CD4-positive, alpha-beta memory T cell (primary cell): ENCODE data around the gene INO80C. TPM values are rescaled to one million over a fixed set of nuclear protein-coding genes. Genes with fewer than 3 reads are reported as not detected.

Source experiments
- CTCF ChIA-PET: fragments of 350-600 bp; sonication (Branson Sonifier 250); formaldehyde crosslinking; loops from one replicate; lab custom pipeline; 2021; ENCODE audit warnings: inconsistent platforms; ENCODE audit not compliant: partially characterized antibody; lab: Charles Lee
- POLR2A ChIA-PET: fragments of 350-600 bp; sonication (Branson Sonifier 250); formaldehyde crosslinking; loops from one replicate; lab custom pipeline; 2021; ENCODE audit not compliant: partially characterized antibody; lab: Charles Lee
- DNase-seq, 5 donors: peaks; one replicate each; pipeline versions ENCODE4 v3.0.0 to v3.0.0-alpha.2; 2020 to 2022; ENCODE audit warnings: mixed read lengths in 1 of 5
- H3K27ac ChIP-seq: one replicate; pipeline ENCODE4 v1.7.0; 2013; ENCODE audit warnings: low read depth, low read length
- H3K27me3 ChIP-seq: 2 replicates; pipeline ENCODE4 v1.7.0; 2013; ENCODE audit warnings: mild to moderate bottlenecking, low read length, moderate library complexity; ENCODE audit not compliant: insufficient read depth
- H3K36me3 ChIP-seq: 2 replicates; pipeline ENCODE4 v1.7.0; 2013; ENCODE audit warnings: mild to moderate bottlenecking, low read length, moderate library complexity; ENCODE audit not compliant: insufficient read depth
- H3K4me1 ChIP-seq: 2 replicates; pipeline ENCODE4 v1.7.0; 2013; ENCODE audit warnings: mild to moderate bottlenecking, low read length, moderate library complexity; ENCODE audit not compliant: insufficient read depth
- H3K4me3 ChIP-seq, 2 donors: one replicate each; pipeline ENCODE4 v1.7.0; 2013; ENCODE audit warnings: low read length in 2 of 2, mild to moderate bottlenecking in 1 of 2
- H3K9me3 ChIP-seq, 2 donors: one replicate each; pipeline ENCODE4 v1.7.0; 2013; ENCODE audit warnings: low read length in 2 of 2, control low read depth in 1 of 2; ENCODE audit not compliant: control insufficient read depth in 1 of 2
- H3K27ac Mint-ChIP-seq, 7 donors: one replicate each; pipeline ENCODE4 v1.8.0; 2020 to 2021; ENCODE audit warnings: mixed read lengths in 7 of 7, mild to moderate bottlenecking in 6 of 7, inconsistent platforms in 3 of 7, moderate library complexity in 3 of 7
- H3K27me3 Mint-ChIP-seq, 2 donors: one replicate each; pipeline ENCODE4 v1.8.0; 2020 to 2021; ENCODE audit warnings: mixed read lengths in 2 of 2
- H3K36me3 Mint-ChIP-seq, 2 donors: one replicate each; pipeline ENCODE4 v1.8.0; 2020 to 2021; ENCODE audit warnings: mixed read lengths in 2 of 2, inconsistent platforms in 1 of 2, mild to moderate bottlenecking in 1 of 2
- H3K4me1 Mint-ChIP-seq, 4 donors: one replicate each; pipeline ENCODE4 v1.8.0; 2020 to 2021; ENCODE audit warnings: mixed read lengths in 4 of 4, mild to moderate bottlenecking in 1 of 4
- H3K4me3 Mint-ChIP-seq, 8 donors: one replicate each; pipeline ENCODE4 v1.8.0; 2020 to 2021; ENCODE audit warnings: mixed read lengths in 8 of 8, mild to moderate bottlenecking in 7 of 8, moderate library complexity in 6 of 8, inconsistent platforms in 3 of 8
- H3K9me3 Mint-ChIP-seq, 8 donors: one replicate each; pipeline ENCODE4 v1.8.0; 2020 to 2021; ENCODE audit warnings: mixed read lengths in 8 of 8, mild to moderate bottlenecking in 5 of 8, inconsistent platforms in 3 of 8, moderate library complexity in 1 of 8
- intact Hi-C: fragments of 100-400 bp; cut with micrococcal nuclease; formaldehyde crosslinking; loops from one replicate; pipeline ENCODE4 v1.15.1; 2023
- polyA plus RNA-seq, 2 donors: library from polyadenylated mRNA; unstranded; fragments of 300-500 nt; fragmentation: Illumina TruSeq; gene quantifications; one replicate each; pipeline ENCODE4 v1.2.3, GENCODE V29; 2021
- total RNA-seq, 2 experiments: library from RNA; stranded (reverse); gene quantifications; one replicate each; pipeline ENCODE4 v1.2.3, GENCODE V29; 2021

Gene INO80C
- total and polyA plus RNA-seq, 4 experiments from 2014 or later: 18.9 to 30.3 (median 28.1) TPM

- Histone ChIP-seq H3K36me3 (no peaks in the 10 kb centered on the region), H3K27me3 (no peaks in the 10 kb centered on the region), H3K27ac (no peak overlapping the region), H3K4me3 (no peak overlapping the region), H3K4me1 (no peaks in the 10 kb centered on the region), H3K9me3 (no peaks in the 10 kb centered on the region)
- Mint-ChIP-seq H3K27me3 (no peaks in the 10 kb centered on the region), H3K36me3 (peaks cover 34 to 43% of the 10 kb centered on the region in 2 donors), H3K4me1 (no peaks in the 10 kb centered on the region), H3K4me3 (no peak overlapping the region), H3K9me3 (peaks cover 0 to 4% (median 0%) of the 10 kb centered on the region in 8 donors), H3K27ac (no peak overlapping the region)
- no peak for DNase-seq
- ChIA-PET POLR2A (no interaction called here), CTCF (no interaction called here)
- intact Hi-C loops: no loop called here
Measured at GRCh38 chr18:35467624-35468016, 30.1 kb downstream of the INO80C start.

GRCh38 chr18:35466815-35467623 is 30.7 kb downstream of the INO80C start:
- peaks cover 0 to under 1% (median 0%) of the 10 kb centered on the region in 8 donors for H3K9me3 Mint-ChIP-seq
- no peak for DNase-seq
- H3K27ac Mint-ChIP-seq: no peak overlapping the region
- peaks cover 29 to 37% of the 10 kb centered on the region in 2 donors for H3K36me3 Mint-ChIP-seq
- Histone ChIP-seq H3K4me3 (no peak overlapping the region), H3K27me3 (no peaks in the 10 kb centered on the region), H3K9me3 (no peaks in the 10 kb centered on the region), H3K27ac (no peak overlapping the region), H3K36me3 (no peaks in the 10 kb centered on the region), H3K4me1 (no peaks in the 10 kb centered on the region)
- ChIA-PET POLR2A (no interaction called here), CTCF (no interaction called here)
- intact Hi-C loops: no loop called here
- H3K27me3 Mint-ChIP-seq: no peaks in the 10 kb centered on the region
- H3K4me1 Mint-ChIP-seq: no peaks in the 10 kb centered on the region
- no peak overlapping the region for H3K4me3 Mint-ChIP-seq

GRCh38 chr18:35466334-35466733 is 31.4 kb downstream of the INO80C start:
- no peak overlapping the region for H3K4me3 Mint-ChIP-seq
- POLR2A ChIA-PET: no interaction called here
- CTCF ChIA-PET: no interaction called here
- no peaks in the 10 kb centered on the region for H3K9me3 Mint-ChIP-seq
- peaks cover 0 to 1% (median 0%) of the 10 kb centered on the region in 4 donors for H3K4me1 Mint-ChIP-seq
- intact Hi-C loops: no loop called here
- H3K27me3 Mint-ChIP-seq: no peaks in the 10 kb centered on the region
- Histone ChIP-seq H3K27ac (no peak overlapping the region), H3K4me1 (no peaks in the 10 kb centered on the region), H3K9me3 (no peaks in the 10 kb centered on the region), H3K27me3 (no peaks in the 10 kb centered on the region), H3K4me3 (no peak overlapping the region), H3K36me3 (no peaks in the 10 kb centered on the region)
- no peak overlapping the region for H3K27ac Mint-ChIP-seq
- H3K36me3 Mint-ChIP-seq: peaks cover 28 to 35% of the 10 kb centered on the region in 2 donors
- no peak for DNase-seq

- CTCF ChIA-PET: interaction anchor here (0.7 kb wide), 1 partner anchor 79 kb away, joined by 3 read pairs; no protein-coding TSS in a partner anchor
- peaks cover 0 to 1% (median 0%) of the 10 kb centered on the region in 4 donors for H3K4me1 Mint-ChIP-seq
- POLR2A ChIA-PET: no interaction called here
- Histone ChIP-seq H3K4me1 (no peaks in the 10 kb centered on the region), H3K27me3 (no peaks in the 10 kb centered on the region), H3K36me3 (no peaks in the 10 kb centered on the region), H3K4me3 (no peak overlapping the region), H3K27ac (no peak overlapping the region), H3K9me3 (no peaks in the 10 kb centered on the region)
- no peaks in the 10 kb centered on the region for H3K9me3 Mint-ChIP-seq
- H3K36me3 Mint-ChIP-seq: peaks cover 26 to 35% of the 10 kb centered on the region in 2 donors
- no peak overlapping the region for H3K27ac Mint-ChIP-seq
- DNase-seq: no peak
- H3K27me3 Mint-ChIP-seq: no peaks in the 10 kb centered on the region
- intact Hi-C loops: no loop called here
- H3K4me3 Mint-ChIP-seq: no peak overlapping the region
Measured at GRCh38 chr18:35465329-35465728, 32.4 kb downstream of the INO80C start.

GRCh38 chr18:35464831-35465279 is 32.9 kb downstream of the INO80C start:
- Histone ChIP-seq H3K4me1 (no peaks in the 10 kb centered on the region), H3K36me3 (no peaks in the 10 kb centered on the region), H3K9me3 (no peaks in the 10 kb centered on the region), H3K27ac (no peak overlapping the region), H3K4me3 (no peak overlapping the region), H3K27me3 (no peaks in the 10 kb centered on the region)
- H3K27me3 Mint-ChIP-seq: no peaks in the 10 kb centered on the region
- no peak for DNase-seq
- intact Hi-C loops: no loop called here
- H3K4me3 Mint-ChIP-seq: no peak overlapping the region
- peaks cover 0 to 1% (median 0%) of the 10 kb centered on the region in 4 donors for H3K4me1 Mint-ChIP-seq
- POLR2A ChIA-PET: no interaction called here
- H3K36me3 Mint-ChIP-seq: peaks cover 23 to 30% of the 10 kb centered on the region in 2 donors
- CTCF ChIA-PET: interaction anchor here (0.7 kb wide), 1 partner anchor 79 kb away, joined by 3 read pairs; no protein-coding TSS in a partner anchor
- H3K27ac Mint-ChIP-seq: no peak overlapping the region
- no peaks in the 10 kb centered on the region for H3K9me3 Mint-ChIP-seq

GRCh38 chr18:35463827-35464226 is 33.9 kb downstream of the INO80C start:
- no peak overlapping the region for H3K27ac ChIP-seq
- no peaks in the 10 kb centered on the region for H3K36me3 ChIP-seq
- POLR2A ChIA-PET: no interaction called here
- H3K4me3 ChIP-seq: no peak overlapping the region
- CTCF ChIA-PET: no interaction called here
- intact Hi-C loops: no loop called here
- no peak overlapping the region for H3K4me3 Mint-ChIP-seq
- H3K9me3 ChIP-seq: no peaks in the 10 kb centered on the region
- DNase-seq: no peak
- H3K27ac Mint-ChIP-seq: peak overlapping the region in 1 of 7 donors; percentile 5
- peaks cover 0 to 1% (median 0%) of the 10 kb centered on the region in 4 donors for H3K4me1 Mint-ChIP-seq
- no peaks in the 10 kb centered on the region for H3K4me1 ChIP-seq
- H3K27me3 Mint-ChIP-seq: no peaks in the 10 kb centered on the region
- H3K36me3 Mint-ChIP-seq: peaks cover 13 to 20% of the 10 kb centered on the region in 2 donors
- H3K27me3 ChIP-seq: no peaks in the 10 kb centered on the region
- H3K9me3 Mint-ChIP-seq: no peaks in the 10 kb centered on the region

GRCh38 chr18:35463050-35463449 is 34.7 kb downstream of the INO80C start:
- H3K36me3 Mint-ChIP-seq: peaks cover 5 to 12% of the 10 kb centered on the region in 2 donors
- no peak for DNase-seq
- no peak overlapping the region for H3K27ac Mint-ChIP-seq
- Histone ChIP-seq H3K4me3 (no peak overlapping the region), H3K27me3 (no peaks in the 10 kb centered on the region), H3K9me3 (no peaks in the 10 kb centered on the region), H3K27ac (no peak overlapping the region), H3K36me3 (no peaks in the 10 kb centered on the region), H3K4me1 (no peaks in the 10 kb centered on the region)
- peaks cover 0 to 1% (median 0%) of the 10 kb centered on the region in 4 donors for H3K4me1 Mint-ChIP-seq
- ChIA-PET POLR2A (no interaction called here), CTCF (no interaction called here)
- H3K4me3 Mint-ChIP-seq: no peak overlapping the region
- intact Hi-C loops: no loop called here
- H3K27me3 Mint-ChIP-seq: no peaks in the 10 kb centered on the region
- no peaks in the 10 kb centered on the region for H3K9me3 Mint-ChIP-seq
